ENCODE data around the gene TMX2. TPM values are rescaled to one million over a fixed set of nuclear protein-coding genes. Genes with fewer than 3 reads are reported as not detected.
A peak's percentile ranks its signal among the peaks of the same experiment; 100 is the strongest.

Gene TMX2
- total and polyA plus RNA-seq, 9 of the 15 experiments (the other 6 are each of a cell fraction or from before 2014, with no cell fraction given) = 176 to 433 (median 227) TPM

DNA sequence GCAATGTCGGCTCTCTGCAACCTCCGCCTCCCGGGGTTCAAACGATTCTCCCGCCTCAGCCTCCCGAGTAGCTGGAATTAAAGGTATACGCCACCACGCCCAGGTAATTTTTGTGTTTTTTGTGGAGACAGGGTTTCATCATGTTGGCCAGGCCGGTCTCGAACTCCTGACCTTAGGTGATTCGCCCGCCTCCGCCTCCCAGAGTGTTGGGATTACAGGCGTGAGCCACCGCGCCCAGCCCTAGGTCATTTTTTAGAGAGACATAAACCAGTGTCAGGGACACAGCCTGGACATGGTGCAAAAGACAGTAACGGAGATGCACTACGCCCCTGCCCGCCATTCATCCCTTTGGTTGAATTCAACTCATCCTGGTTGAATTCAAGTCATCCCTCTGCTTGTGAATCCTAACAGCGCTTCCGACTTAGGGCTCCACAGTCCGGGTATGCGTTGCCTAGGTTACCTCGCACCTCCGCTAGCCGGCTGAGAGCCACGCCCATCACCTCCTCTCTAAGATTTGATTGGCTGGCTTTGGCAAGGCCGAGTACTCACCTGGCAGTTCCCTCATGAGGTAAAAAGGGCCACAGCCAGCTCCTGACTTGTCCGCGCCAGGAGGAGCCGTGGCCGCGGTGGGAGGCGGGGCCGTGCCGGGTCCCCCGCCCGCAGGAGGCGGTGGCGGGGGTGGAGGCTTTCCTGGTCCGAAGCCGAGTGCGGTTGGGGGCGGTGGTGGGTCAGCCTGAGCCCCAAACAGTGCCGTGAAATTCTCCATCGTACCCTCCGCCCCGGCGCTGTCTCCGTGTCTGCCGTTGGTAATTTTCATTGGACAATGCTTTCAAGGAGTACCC lies 758 bp upstream of the TMX2 start, which contains the start of gene MED19 (continued):
- TF ChIP-seq, protein P1, sequence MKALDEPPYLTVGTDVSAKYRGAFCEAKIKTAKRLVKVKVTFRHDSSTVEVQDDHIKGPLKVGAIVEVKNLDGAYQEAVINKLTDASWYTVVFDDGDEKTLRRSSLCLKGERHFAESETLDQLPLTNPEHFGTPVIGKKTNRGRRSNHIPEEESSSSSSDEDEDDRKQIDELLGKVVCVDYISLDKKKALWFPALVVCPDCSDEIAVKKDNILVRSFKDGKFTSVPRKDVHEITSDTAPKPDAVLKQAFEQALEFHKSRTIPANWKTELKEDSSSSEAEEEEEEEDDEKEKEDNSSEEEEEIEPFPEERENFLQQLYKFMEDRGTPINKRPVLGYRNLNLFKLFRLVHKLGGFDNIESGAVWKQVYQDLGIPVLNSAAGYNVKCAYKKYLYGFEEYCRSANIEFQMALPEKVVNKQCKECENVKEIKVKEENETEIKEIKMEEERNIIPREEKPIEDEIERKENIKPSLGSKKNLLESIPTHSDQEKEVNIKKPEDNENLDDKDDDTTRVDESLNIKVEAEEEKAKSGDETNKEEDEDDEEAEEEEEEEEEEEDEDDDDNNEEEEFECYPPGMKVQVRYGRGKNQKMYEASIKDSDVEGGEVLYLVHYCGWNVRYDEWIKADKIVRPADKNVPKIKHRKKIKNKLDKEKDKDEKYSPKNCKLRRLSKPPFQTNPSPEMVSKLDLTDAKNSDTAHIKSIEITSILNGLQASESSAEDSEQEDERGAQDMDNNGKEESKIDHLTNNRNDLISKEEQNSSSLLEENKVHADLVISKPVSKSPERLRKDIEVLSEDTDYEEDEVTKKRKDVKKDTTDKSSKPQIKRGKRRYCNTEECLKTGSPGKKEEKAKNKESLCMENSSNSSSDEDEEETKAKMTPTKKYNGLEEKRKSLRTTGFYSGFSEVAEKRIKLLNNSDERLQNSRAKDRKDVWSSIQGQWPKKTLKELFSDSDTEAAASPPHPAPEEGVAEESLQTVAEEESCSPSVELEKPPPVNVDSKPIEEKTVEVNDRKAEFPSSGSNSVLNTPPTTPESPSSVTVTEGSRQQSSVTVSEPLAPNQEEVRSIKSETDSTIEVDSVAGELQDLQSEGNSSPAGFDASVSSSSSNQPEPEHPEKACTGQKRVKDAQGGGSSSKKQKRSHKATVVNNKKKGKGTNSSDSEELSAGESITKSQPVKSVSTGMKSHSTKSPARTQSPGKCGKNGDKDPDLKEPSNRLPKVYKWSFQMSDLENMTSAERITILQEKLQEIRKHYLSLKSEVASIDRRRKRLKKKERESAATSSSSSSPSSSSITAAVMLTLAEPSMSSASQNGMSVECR (CRISPR knock-in tag; IDR thresholded peaks at IDR 0.05) = peak; percentile 85
- TF ChIP-seq ZEB2 (IDR thresholded peaks at IDR 0.05) = peak; percentile 82
- no peak for TF ChIP-seq TAF15 (IDR thresholded peaks at IDR 0.05; ENCODE audit: low read depth, low read length)
- peak; percentile 82 for TF ChIP-seq CEBPG (CRISPR knock-in tag; IDR thresholded peaks at IDR 0.05)
- peak; percentile 65 to 78 for TF ChIP-seq CEBPG (tag; conservative IDR thresholded peaks at IDR 0.05 in 1 of 2, IDR thresholded peaks at IDR 0.05 in 1 of 2)
- TF ChIP-seq HNRNPLL (IDR thresholded peaks at IDR 0.05; ENCODE audit: low read depth, low read length, poor library complexity, severe bottlenecking) = peak; percentile 62
- TF ChIP-seq TEAD4 (IDR thresholded peaks at IDR 0.05; ENCODE audit: low read length) = peak; percentile 5; the same call in 1 of the 2 replicates
- TF ChIP-seq TEAD4 (CRISPR knock-in tag; IDR thresholded peaks at IDR 0.05; ENCODE audit: borderline replicate concordance) = no peak
- TF ChIP-seq HDAC2 (IDR thresholded peaks at IDR 0.05) = peak; percentile 50
- TF ChIP-seq POLR2G (IDR thresholded peaks at IDR 0.05; ENCODE audit: low read depth, low read length) = peak; percentile 75
- TF ChIP-seq, protein P2, sequence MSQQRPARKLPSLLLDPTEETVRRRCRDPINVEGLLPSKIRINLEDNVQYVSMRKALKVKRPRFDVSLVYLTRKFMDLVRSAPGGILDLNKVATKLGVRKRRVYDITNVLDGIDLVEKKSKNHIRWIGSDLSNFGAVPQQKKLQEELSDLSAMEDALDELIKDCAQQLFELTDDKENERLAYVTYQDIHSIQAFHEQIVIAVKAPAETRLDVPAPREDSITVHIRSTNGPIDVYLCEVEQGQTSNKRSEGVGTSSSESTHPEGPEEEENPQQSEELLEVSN (IDR thresholded peaks at IDR 0.05; ENCODE audit: borderline replicate concordance in 1 of 2, extremely low read depth in 1 of 2, insufficient read depth in 1 of 2, insufficient read length in 1 of 2, low read depth in 1 of 2, low read length in 1 of 2, poor library complexity in 1 of 2, severe bottlenecking in 1 of 2) = peak in 1 of 2 experiments; percentile 25
- no peak for TF ChIP-seq SRSF7 (optimal IDR thresholded peaks at IDR 0.05; ENCODE audit: low read depth, low read length)
- TF ChIP-seq NRF1 (conservative IDR thresholded peaks at IDR 0.05 in 1 of 2, IDR thresholded peaks at IDR 0.05 in 1 of 2) = peak in 1 of 2 experiments; percentile 40; a peak in 1 of 4 replicates
- TF ChIP-seq HMGN3 (IDR thresholded peaks at IDR 0.05; ENCODE audit: borderline replicate concordance, extremely low read depth, insufficient read length, low read depth, low read length) = peak; percentile 52
- 0 out of 2 replicates have a peak, but pooled peaks have one; percentile 17 for TF ChIP-seq DPF2 (IDR thresholded peaks at IDR 0.05)
- TF ChIP-seq, protein P3, sequence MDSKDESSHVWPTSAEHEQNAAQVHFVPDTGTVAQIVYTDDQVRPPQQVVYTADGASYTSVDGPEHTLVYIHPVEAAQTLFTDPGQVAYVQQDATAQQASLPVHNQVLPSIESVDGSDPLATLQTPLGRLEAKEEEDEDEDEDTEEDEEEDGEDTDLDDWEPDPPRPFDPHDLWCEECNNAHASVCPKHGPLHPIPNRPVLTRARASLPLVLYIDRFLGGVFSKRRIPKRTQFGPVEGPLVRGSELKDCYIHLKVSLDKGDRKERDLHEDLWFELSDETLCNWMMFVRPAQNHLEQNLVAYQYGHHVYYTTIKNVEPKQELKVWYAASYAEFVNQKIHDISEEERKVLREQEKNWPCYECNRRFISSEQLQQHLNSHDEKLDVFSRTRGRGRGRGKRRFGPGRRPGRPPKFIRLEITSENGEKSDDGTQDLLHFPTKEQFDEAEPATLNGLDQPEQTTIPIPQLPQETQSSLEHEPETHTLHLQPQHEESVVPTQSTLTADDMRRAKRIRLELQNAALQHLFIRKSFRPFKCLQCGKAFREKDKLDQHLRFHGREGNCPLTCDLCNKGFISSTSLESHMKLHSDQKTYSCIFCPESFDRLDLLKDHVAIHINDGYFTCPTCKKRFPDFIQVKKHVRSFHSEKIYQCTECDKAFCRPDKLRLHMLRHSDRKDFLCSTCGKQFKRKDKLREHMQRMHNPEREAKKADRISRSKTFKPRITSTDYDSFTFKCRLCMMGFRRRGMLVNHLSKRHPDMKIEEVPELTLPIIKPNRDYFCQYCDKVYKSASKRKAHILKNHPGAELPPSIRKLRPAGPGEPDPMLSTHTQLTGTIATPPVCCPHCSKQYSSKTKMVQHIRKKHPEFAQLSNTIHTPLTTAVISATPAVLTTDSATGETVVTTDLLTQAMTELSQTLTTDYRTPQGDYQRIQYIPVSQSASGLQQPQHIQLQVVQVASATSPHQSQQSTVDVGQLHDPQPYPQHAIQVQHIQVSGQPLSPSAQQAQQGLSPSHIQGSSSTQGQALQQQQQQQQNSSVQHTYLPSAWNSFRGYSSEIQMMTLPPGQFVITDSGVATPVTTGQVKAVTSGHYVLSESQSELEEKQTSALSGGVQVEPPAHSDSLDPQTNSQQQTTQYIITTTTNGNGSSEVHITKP (IDR thresholded peaks at IDR 0.05; ENCODE audit: partially characterized antibody) = peak; percentile 95
- peak; percentile 81 for TF ChIP-seq RBFOX2 (IDR thresholded peaks at IDR 0.05; ENCODE audit: low read depth, low read length)
- 0 out of 2 replicates have a peak, but pooled peaks have one; percentile 9 for TF ChIP-seq PHB (CRISPR knock-in tag; IDR thresholded peaks at IDR 0.05)
